Ishikawa (cell line): ENCODE measurements around the gene SNIP1.

Experiments used
- CEBPB ChIP-seq: IDR thresholded peaks from 2 replicates; pipeline ENCODE4 v1.6.1; 2012
- CREB1 ChIP-seq: IDR thresholded peaks from 2 replicates; pipeline ENCODE4 v1.6.1; 2012; ENCODE audit warnings: low read depth
- EGR1 ChIP-seq: IDR thresholded peaks from 2 replicates; pipeline ENCODE4 v1.6.1; 2012
- EP300 ChIP-seq: IDR thresholded peaks from 2 replicates; pipeline ENCODE4 v1.6.1; 2012; ENCODE audit warnings: borderline replicate concordance
- FOXM1 ChIP-seq: IDR thresholded peaks from 2 replicates; pipeline ENCODE4 v1.6.1; 2012; ENCODE audit warnings: low read depth, borderline replicate concordance
- NFIC ChIP-seq: IDR thresholded peaks from 2 replicates; pipeline ENCODE4 v1.6.1; 2012
- RAD21 ChIP-seq: IDR thresholded peaks from 2 replicates; pipeline ENCODE4 v1.6.1; 2012; ENCODE audit warnings: low read depth
- TAF1 ChIP-seq: IDR thresholded peaks from 2 replicates; pipeline ENCODE4 v1.6.1; 2012; ENCODE audit warnings: low read depth, mild to moderate bottlenecking
- TCF12 ChIP-seq: IDR thresholded peaks from 2 replicates; pipeline ENCODE4 v1.6.1; 2012; ENCODE audit warnings: low read depth
- TEAD4 ChIP-seq: IDR thresholded peaks from 2 replicates; pipeline ENCODE4 v1.6.1; 2012
- YY1 ChIP-seq: IDR thresholded peaks from 2 replicates; pipeline ENCODE4 v1.6.1; 2012; ENCODE audit warnings: low read depth
- ZBTB7A ChIP-seq: IDR thresholded peaks from 2 replicates; pipeline ENCODE4 v1.6.1; 2012; ENCODE audit warnings: low read depth
- TF ChIP-seq, protein P1 (sequence below): IDR thresholded peaks from 2 replicates; pipeline ENCODE4 v1.6.1; 2012
- TF ChIP-seq, protein P2 (sequence below): IDR thresholded peaks from 2 replicates; pipeline ENCODE4 v1.6.1; 2012; ENCODE audit warnings: low read depth, mild to moderate bottlenecking
- TF ChIP-seq, protein P3 (sequence below): IDR thresholded peaks from 2 replicates; pipeline ENCODE4 v1.6.1; 2012

The SNIP1 gene

GRCh38 chr1:37564892-37565291 is 10.8 kb upstream of the SNIP1 start:
- no peak for TF ChIP-seq TAF1
- no peak for TF ChIP-seq EP300
- no peak for TF ChIP-seq TEAD4

- TF ChIP-seq FOXM1, result no peak
- TF ChIP-seq, protein P1, sequence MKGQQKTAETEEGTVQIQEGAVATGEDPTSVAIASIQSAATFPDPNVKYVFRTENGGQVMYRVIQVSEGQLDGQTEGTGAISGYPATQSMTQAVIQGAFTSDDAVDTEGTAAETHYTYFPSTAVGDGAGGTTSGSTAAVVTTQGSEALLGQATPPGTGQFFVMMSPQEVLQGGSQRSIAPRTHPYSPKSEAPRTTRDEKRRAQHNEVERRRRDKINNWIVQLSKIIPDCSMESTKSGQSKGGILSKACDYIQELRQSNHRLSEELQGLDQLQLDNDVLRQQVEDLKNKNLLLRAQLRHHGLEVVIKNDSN, result no peak
- TF ChIP-seq TCF12, result no peak
- no peak for TF ChIP-seq EGR1
- TF ChIP-seq CEBPB, result no peak
- TF ChIP-seq, protein P2, sequence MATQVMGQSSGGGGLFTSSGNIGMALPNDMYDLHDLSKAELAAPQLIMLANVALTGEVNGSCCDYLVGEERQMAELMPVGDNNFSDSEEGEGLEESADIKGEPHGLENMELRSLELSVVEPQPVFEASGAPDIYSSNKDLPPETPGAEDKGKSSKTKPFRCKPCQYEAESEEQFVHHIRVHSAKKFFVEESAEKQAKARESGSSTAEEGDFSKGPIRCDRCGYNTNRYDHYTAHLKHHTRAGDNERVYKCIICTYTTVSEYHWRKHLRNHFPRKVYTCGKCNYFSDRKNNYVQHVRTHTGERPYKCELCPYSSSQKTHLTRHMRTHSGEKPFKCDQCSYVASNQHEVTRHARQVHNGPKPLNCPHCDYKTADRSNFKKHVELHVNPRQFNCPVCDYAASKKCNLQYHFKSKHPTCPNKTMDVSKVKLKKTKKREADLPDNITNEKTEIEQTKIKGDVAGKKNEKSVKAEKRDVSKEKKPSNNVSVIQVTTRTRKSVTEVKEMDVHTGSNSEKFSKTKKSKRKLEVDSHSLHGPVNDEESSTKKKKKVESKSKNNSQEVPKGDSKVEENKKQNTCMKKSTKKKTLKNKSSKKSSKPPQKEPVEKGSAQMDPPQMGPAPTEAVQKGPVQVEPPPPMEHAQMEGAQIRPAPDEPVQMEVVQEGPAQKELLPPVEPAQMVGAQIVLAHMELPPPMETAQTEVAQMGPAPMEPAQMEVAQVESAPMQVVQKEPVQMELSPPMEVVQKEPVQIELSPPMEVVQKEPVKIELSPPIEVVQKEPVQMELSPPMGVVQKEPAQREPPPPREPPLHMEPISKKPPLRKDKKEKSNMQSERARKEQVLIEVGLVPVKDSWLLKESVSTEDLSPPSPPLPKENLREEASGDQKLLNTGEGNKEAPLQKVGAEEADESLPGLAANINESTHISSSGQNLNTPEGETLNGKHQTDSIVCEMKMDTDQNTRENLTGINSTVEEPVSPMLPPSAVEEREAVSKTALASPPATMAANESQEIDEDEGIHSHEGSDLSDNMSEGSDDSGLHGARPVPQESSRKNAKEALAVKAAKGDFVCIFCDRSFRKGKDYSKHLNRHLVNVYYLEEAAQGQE, result no peak
- no peak for TF ChIP-seq CREB1
- no peak for TF ChIP-seq NFIC
- TF ChIP-seq EP300, result no peak
- no peak for TF ChIP-seq TEAD4
These were observed 8.9 kb upstream of the SNIP1 start for GRCh38 chr1:37562984-37563383.

- TF ChIP-seq FOXM1 (no peak), TCF12 (no peak), RAD21 (peak; percentile 46)
- TF ChIP-seq, protein P1, result no peak
These were observed 7.3 kb upstream of the SNIP1 start for GRCh38 chr1:37561133-37562132.

DNA sequence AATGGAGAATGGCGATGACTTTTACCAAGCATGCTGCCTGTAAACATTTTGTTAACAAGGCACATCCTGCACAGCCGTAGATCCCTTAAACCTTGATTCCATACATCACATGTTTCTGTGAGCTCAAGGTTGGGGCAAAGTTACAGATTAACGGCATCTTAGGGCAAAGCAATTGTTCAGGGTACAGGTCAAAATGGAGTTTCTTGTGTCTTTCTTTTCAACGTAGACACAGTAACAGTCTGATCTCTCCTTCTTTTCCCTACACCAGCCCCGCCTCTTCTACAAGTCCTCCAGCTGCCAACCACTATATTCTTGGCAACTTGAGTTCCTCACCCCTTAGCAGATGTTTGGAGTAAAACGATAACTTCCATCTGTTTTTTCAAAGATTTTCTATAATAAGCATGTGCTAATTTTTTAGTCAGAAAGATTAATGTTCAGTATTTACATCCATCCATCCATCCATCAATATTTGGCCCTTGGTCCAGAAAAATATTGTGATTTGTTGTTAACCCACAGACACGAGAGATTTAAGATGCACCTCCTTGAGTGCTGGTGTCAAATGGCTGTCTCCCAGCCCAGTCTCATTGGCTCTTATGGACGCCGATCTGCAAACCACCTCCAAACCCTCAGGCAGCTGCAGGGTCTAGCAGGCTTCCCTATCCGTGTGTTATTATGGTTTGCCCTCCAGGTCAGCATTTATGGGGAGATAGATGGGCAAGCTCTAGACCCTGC is 6.5 kb upstream of the SNIP1 start:
- no peak for TF ChIP-seq CREB1
- no peak for TF ChIP-seq EP300

DNA sequence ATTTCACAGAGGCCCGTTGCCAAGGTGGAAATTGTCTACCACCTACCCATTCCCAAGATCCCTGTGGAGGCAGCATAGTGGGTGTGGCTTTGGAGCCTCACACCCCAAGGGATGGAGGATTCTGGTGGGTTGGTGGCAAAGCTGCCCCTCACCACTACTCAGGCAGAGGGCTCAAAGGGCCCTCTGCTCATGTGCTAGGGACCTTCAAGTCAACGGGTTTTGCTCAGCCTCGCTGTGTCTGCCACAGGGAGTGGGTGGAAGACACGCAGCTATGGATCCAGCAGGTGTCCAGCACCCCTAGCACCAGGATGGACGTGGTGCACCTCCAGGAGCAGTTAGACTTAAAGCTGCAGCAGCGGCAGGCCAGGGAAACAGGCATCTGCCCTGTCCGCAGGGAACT is 5.0 kb upstream of the SNIP1 start:
- TF ChIP-seq, protein P3, sequence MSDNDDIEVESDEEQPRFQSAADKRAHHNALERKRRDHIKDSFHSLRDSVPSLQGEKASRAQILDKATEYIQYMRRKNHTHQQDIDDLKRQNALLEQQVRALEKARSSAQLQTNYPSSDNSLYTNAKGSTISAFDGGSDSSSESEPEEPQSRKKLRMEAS, result no peak

DNA sequence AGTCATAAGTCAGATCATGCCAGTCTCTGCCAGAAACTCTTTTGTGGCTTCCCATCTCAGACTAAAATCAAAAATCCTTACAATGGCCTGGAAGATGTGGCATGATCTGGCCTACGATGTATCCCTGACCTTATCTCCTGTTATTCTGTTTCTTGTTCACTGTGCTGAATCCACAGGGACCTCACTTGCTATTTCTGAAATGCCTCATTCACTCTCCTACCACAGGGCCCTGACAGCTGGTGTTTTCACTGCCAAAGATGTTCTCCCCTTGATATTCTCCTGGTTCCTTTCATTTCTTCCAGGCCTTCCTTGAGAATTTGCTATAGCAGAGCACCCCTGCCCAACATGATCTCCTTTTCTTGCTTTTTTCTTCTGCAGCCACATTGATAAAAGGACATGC is 4.3 kb upstream of the SNIP1 start:
- TF ChIP-seq TAF1, result no peak
- TF ChIP-seq CEBPB, result no peak
- TF ChIP-seq CREB1, result no peak
- TF ChIP-seq YY1, result no peak
- TF ChIP-seq FOXM1, result no peak
- no peak for TF ChIP-seq RAD21
- no peak for TF ChIP-seq EP300
- TF ChIP-seq ZBTB7A, result no peak
- TF ChIP-seq EGR1, result no peak
- TF ChIP-seq TCF12, result no peak
- TF ChIP-seq, protein P2, result no peak
- no peak for TF ChIP-seq NFIC
- no peak for TF ChIP-seq TEAD4

DNA sequence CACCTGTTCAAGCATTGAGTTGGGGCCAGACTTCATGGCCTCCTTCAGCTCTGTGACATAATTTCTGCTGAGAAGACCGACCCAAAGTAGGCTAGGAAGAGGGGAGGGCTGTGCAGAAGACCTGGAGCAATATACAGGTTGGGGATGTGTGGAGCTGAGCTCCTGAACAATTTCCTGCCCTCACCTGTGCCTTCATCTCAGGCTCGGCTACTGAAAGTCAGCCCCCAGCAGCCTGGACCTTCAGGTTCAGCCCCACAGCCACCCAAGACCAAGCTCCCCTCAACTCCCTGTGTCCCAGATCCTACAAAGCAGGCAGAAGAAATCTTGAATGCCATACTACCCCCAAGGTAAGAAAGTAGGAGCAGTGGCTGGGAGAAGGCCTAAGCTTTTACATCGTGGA is 3.3 kb upstream of the SNIP1 start:
- TF ChIP-seq, protein P1, result no peak
- TF ChIP-seq CEBPB (no peak), NFIC (no peak), FOXM1 (no peak), ZBTB7A (no peak), YY1 (no peak)
- TF ChIP-seq, protein P3, result 0 out of 2 replicates have a peak, but pooled peaks have one; percentile 4
